ENCODE measurements around the gene SULT1C2. TPM values are rescaled to one million over a fixed set of nuclear protein-coding genes. Genes with fewer than 3 reads are reported as not detected.

Gene SULT1C2
- total and polyA plus RNA-seq, 2 of the 13 experiments (the other 11 are each of a cell fraction or from before 2014, with no cell fraction given): 4.0 to 6.2 TPM

- 42% methylated on average over 2 of the region's 2 CpGs for WGBS (ENCODE audit: low lambda C conversion rate)
- no peaks in the 10 kb centered on the region for H3K4me1 ChIP-seq (ENCODE audit: insufficient read depth, low read length)
- H3K4me3 ChIP-seq (replicated peaks in 1 of 3; ENCODE audit: insufficient read depth in 1 of 3, low read depth in 2 of 3, low read length in 3 of 3): no peak overlapping the region
- ChIA-PET CTCF (ENCODE audit: low intra/inter-chr PET ratio, low total read pairs) (no interaction called here), POLR2A (no interaction called here)
- FAIRE-seq: no peak
- in situ Hi-C loops (cut with HindIII; ENCODE audit: extremely low pct_ligation_motif_present, low pct_unique_long_range_greater_than_20kb) (no loop called here), intact Hi-C loops (cut with micrococcal nuclease; ENCODE audit: unreplicated experiment) (no loop called here)
- no peak for ATAC-seq
- H3K4me2 ChIP-seq (ENCODE audit: low read depth, low read length): no peak overlapping the region
- no peaks in the 10 kb centered on the region for H3K79me2 ChIP-seq (ENCODE audit: insufficient read depth, low read length)
- BruUV-seq (replicated peaks): no TSS peak
- DNase-seq (ENCODE audit: low spot score): no peak
- H3K36me3 ChIP-seq (replicated peaks in 1 of 2; ENCODE audit: control insufficient read depth in 1 of 2, insufficient read depth in 2 of 2, low read length in 2 of 2): no peaks in the 10 kb centered on the region
- H3K27ac ChIP-seq (ENCODE audit: extremely low read length, insufficient read depth, low read length): no peak overlapping the region
- no peak overlapping the region for H2AFZ ChIP-seq (ENCODE audit: low read length)
- no peak overlapping the region for H3K9ac ChIP-seq (ENCODE audit: insufficient read depth, low read depth, low read length)
- no peaks in the 10 kb centered on the region; a peak in 1 of 5 replicates for H3K27me3 ChIP-seq (ENCODE audit: control insufficient read depth in 1 of 2, insufficient read depth in 2 of 2, low read length in 2 of 2)
- H4K20me1 ChIP-seq (ENCODE audit: insufficient read depth, low read length): no peaks in the 10 kb centered on the region
- no peaks in the 10 kb centered on the region for H3K9me3 ChIP-seq (ENCODE audit: low read length)
- TF ChIP-seq JUN (CRISPR knock-in tag; IDR thresholded peaks at IDR 0.05): no peak
- no peak for TF ChIP-seq ZBTB37 (CRISPR knock-in tag; IDR thresholded peaks at IDR 0.05)
- no peak for TF ChIP-seq ZNF431 (CRISPR knock-in tag; IDR thresholded peaks at IDR 0.05; ENCODE audit: borderline replicate concordance, low read depth)
- no peak for TF ChIP-seq THAP9 (CRISPR knock-in tag; IDR thresholded peaks at IDR 0.05; ENCODE audit: borderline replicate concordance)
- TF ChIP-seq ZNF7 (CRISPR knock-in tag; IDR thresholded peaks at IDR 0.05): no peak
- TF ChIP-seq SYNCRIP (IDR thresholded peaks at IDR 0.05; ENCODE audit: insufficient read depth, low read depth, low read length): no peak
- TF ChIP-seq RARG (CRISPR knock-in tag; IDR thresholded peaks at IDR 0.05; ENCODE audit: low read depth): no peak
- no peak for TF ChIP-seq ZNF292 (CRISPR knock-in tag; IDR thresholded peaks at IDR 0.05; ENCODE audit: borderline replicate concordance, low read depth)
- no peak for TF ChIP-seq BORCS8-MEF2B (CRISPR knock-in tag; IDR thresholded peaks at IDR 0.05)
- TF ChIP-seq PCBP1 (IDR thresholded peaks at IDR 0.05; ENCODE audit: borderline replicate concordance, low read depth, low read length): no peak
- TF ChIP-seq ZNF451 (CRISPR knock-in tag; IDR thresholded peaks at IDR 0.05): no peak
- TF ChIP-seq SCMH1 (CRISPR knock-in tag; IDR thresholded peaks at IDR 0.05; ENCODE audit: borderline replicate concordance): no peak
- TF ChIP-seq ZNF709 (CRISPR knock-in tag; IDR thresholded peaks at IDR 0.05): no peak
- no peak for TF ChIP-seq CREBL2 (CRISPR knock-in tag; IDR thresholded peaks at IDR 0.05; ENCODE audit: borderline replicate concordance)
- TF ChIP-seq MBD4 (IDR thresholded peaks at IDR 0.05; ENCODE audit: borderline replicate concordance, low read length): no peak
- no peak for TF ChIP-seq ZNF556 (CRISPR knock-in tag; IDR thresholded peaks at IDR 0.05; ENCODE audit: borderline replicate concordance)
- TF ChIP-seq LRRFIP1 (CRISPR knock-in tag; conservative IDR thresholded peaks at IDR 0.05): no peak
- TF ChIP-seq SOX5 (CRISPR knock-in tag; IDR thresholded peaks at IDR 0.05; ENCODE audit: borderline replicate concordance): no peak
Measured at GRCh38 chr2:108304975-108305374, 16.3 kb downstream of the SULT1C2 start.
